ENCODE measurements around the gene TSPAN33.

The TSPAN33 gene

DNA sequence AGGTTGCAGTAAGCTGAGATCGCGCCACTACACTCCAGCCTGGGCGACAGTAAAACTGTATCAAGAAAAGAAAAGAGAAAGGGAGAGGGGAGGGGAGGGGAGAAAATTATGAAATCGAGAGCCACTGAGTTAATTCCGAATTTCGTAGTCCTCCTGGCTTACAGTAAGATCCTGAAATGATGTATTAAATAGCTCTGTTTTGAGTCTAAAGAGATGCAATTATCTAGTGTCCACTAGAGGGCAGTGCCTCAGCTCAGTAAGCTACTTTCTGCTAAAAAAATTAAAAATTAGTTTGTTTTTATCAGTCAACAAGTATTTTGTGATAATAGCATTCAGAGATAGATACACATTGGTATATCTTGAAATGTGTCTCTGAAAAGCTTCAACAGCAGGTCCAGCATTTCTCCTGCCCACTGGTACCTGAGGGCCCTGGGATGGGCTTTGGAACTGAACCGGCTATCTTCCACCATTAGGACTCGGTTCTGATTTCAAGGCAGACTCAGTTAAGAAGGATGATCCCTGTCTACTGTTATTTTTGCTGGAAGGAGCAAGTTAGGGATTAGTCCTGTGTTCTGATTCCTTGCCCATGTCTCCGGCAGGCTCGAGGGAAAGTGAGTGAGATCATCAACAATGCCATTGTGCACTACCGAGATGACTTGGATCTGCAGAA lies 19.5 kb downstream of the TSPAN33 start:
- H3K4me3 ChIP-seq (ENCODE audit: low read depth, low read length), result no peak overlapping the region
- no peaks in the 10 kb centered on the region for H3K9me3 ChIP-seq
- no peaks in the 10 kb centered on the region for H3K27me3 ChIP-seq
- H3K4me1 ChIP-seq, result no peaks in the 10 kb centered on the region
- H3K36me3 ChIP-seq, result no peaks in the 10 kb centered on the region
- no peak for DNase-seq
- TF ChIP-seq, protein P1, sequence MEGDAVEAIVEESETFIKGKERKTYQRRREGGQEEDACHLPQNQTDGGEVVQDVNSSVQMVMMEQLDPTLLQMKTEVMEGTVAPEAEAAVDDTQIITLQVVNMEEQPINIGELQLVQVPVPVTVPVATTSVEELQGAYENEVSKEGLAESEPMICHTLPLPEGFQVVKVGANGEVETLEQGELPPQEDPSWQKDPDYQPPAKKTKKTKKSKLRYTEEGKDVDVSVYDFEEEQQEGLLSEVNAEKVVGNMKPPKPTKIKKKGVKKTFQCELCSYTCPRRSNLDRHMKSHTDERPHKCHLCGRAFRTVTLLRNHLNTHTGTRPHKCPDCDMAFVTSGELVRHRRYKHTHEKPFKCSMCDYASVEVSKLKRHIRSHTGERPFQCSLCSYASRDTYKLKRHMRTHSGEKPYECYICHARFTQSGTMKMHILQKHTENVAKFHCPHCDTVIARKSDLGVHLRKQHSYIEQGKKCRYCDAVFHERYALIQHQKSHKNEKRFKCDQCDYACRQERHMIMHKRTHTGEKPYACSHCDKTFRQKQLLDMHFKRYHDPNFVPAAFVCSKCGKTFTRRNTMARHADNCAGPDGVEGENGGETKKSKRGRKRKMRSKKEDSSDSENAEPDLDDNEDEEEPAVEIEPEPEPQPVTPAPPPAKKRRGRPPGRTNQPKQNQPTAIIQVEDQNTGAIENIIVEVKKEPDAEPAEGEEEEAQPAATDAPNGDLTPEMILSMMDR (IDR thresholded peaks at IDR 0.05; ENCODE audit: low read depth, low read length), result peak; percentile 84

DNA sequence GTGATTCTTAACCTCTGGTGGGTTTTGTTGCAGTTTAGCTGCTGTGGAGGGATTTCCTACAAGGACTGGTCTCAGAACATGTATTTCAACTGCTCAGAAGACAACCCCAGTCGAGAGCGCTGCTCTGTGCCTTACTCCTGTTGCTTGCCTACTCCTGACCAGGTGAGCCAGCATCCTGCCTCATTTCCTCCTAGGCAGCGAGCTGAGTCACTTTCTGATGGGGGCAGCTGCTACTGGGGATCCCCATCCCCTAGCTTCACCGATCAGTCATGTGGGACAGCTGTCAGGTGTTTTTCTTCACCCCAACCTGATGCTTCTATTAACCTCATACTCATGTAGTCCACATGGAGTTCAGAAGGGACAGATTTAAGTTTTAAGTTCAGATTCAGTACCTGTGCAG lies 22.2 kb downstream of the TSPAN33 start:
- H3K4me3 ChIP-seq (ENCODE audit: low read depth, low read length), result no peak overlapping the region
- H3K27me3 ChIP-seq, result no peaks in the 10 kb centered on the region
- DNase-seq, result no peak
- no peaks in the 10 kb centered on the region for H3K4me1 ChIP-seq
- TF ChIP-seq, protein P1 (IDR thresholded peaks at IDR 0.05; ENCODE audit: low read depth, low read length), result no peak
- H3K9me3 ChIP-seq, result no peaks in the 10 kb centered on the region
- no peaks in the 10 kb centered on the region for H3K36me3 ChIP-seq

DNA sequence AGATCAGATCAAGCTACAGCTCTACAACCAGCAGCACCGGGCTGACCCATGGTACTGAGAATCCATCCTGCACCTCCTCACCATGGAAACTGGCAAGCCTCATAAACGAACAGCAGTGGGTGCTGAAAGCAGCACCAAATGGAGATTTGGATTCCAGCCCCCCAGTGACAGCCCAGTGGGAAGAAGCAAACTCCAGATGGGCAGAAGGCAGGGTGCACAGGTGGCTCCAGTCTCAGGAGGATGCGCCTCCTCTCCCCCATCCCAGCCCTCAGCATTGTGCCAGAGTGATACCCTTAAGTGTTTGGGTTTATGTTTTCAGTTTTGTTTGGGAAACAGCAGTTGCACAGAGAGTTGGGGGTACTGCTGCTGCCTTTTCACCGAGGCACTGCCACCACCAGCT lies 23.3 kb downstream of the TSPAN33 start:
- H3K27me3 ChIP-seq, result no peaks in the 10 kb centered on the region
- no peak overlapping the region for H3K4me3 ChIP-seq (ENCODE audit: low read depth, low read length)
- no peaks in the 10 kb centered on the region for H3K36me3 ChIP-seq
- no peak for DNase-seq
- TF ChIP-seq, protein P1 (IDR thresholded peaks at IDR 0.05; ENCODE audit: low read depth, low read length), result no peak
- H3K9me3 ChIP-seq, result no peaks in the 10 kb centered on the region
- H3K4me1 ChIP-seq, result no peaks in the 10 kb centered on the region

- Histone ChIP-seq H3K36me3 (no peaks in the 10 kb centered on the region), H3K4me3 (ENCODE audit: low read depth, low read length) (no peak overlapping the region), H3K4me1 (no peaks in the 10 kb centered on the region), H3K27me3 (no peaks in the 10 kb centered on the region), H3K9me3 (no peaks in the 10 kb centered on the region)
- TF ChIP-seq, protein P1 (IDR thresholded peaks at IDR 0.05; ENCODE audit: low read depth, low read length), result no peak
- DNase-seq, result no peak
Measured at GRCh38 chr7:129168231-129169021, 23.9 kb downstream of the TSPAN33 start.

DNA sequence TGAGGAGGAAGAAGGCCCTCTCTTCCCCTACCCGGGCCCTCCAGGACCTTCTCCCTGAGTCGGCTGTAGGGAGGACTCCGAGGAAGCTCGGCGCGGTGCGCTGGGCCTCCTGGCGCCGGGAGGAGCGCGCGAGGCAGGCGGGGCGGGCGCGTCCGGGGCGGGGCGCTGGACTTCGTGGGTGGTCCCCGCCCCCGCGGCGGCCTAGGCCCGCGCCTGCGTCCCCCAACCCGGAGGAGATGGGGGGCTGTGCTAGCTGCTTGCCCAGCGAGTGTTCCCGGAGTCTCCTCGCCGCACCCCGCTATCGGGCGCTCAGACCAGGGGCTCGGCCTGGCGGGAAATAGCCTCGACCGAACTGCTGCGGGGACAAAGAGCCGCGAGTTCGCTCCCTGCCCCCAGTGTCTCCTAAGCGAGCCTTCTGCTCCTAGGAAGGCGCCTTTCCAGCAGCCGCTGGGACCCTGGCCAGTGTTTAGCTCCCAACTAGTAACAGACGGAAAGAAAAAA lies 24.7 kb downstream of the TSPAN33 start:
- H3K4me1 ChIP-seq, result no peaks in the 10 kb centered on the region
- H3K27me3 ChIP-seq, result no peaks in the 10 kb centered on the region
- DNase-seq, result no peak
- no peaks in the 10 kb centered on the region for H3K9me3 ChIP-seq
- H3K36me3 ChIP-seq, result no peaks in the 10 kb centered on the region
- no peak overlapping the region for H3K4me3 ChIP-seq (ENCODE audit: low read depth, low read length)
- TF ChIP-seq, protein P1 (IDR thresholded peaks at IDR 0.05; ENCODE audit: low read depth, low read length), result no peak

Data from BE2C (cell line).